Sigmoid colon (tissue), 7 donors: Measurements from ENCODE around the gene EBP. TPM values are rescaled to one million over a fixed set of nuclear protein-coding genes. Genes with fewer than 3 reads are reported as not detected.

Experiments used
- DNase-seq: peaks from one replicate; pipeline ENCODE4 v3.0.0-alpha.2; 2019
- H3K27ac ChIP-seq, 4 donors: fragments of 200-600 bp; sonication (generic); one replicate each; pipeline ENCODE4 v1.5.1; 2016 to 2019; ENCODE audit warnings: mild to moderate bottlenecking in 1 of 4
- H3K27me3 ChIP-seq, 3 donors: fragments of 200-600 bp; sonication (generic); one replicate each; pipeline ENCODE4 v1.5.1; 2019; ENCODE audit warnings: mild to moderate bottlenecking in 1 of 3
- H3K36me3 ChIP-seq, 4 donors: fragments of 200-600 bp; sonication (generic); one replicate each; pipeline ENCODE4 v1.5.1; 2016 to 2019
- H3K4me1 ChIP-seq, 4 donors: fragments of 200-600 bp; sonication (generic); one replicate each; pipeline ENCODE4 v1.5.1; 2017 to 2019
- H3K4me3 ChIP-seq, 4 donors: fragments of 200-600 bp; sonication (generic); one replicate each; pipeline ENCODE4 v1.5.1; 2017 to 2019; ENCODE audit warnings: mild to moderate bottlenecking in 2 of 4, moderate library complexity in 1 of 4
- H3K9me3 ChIP-seq, 4 donors: fragments of 200-600 bp in 3 of 4; sonication (generic) in 3 of 4; one replicate each; pipeline versions ENCODE4 v1.5.1 to v1.6.1; 2013 to 2019
- CTCF ChIP-seq, 4 experiments: fragments of 450-650 bp in 3 of 4; fragments of 200-600 bp in 1 of 4; IDR thresholded peaks; one replicate each; pipeline ENCODE4 v1.5.1; 2016 to 2019; ENCODE audit warnings: antibody characterized with exemption in 4 of 4, mild to moderate bottlenecking in 3 of 4, moderate library complexity in 2 of 4
- EP300 ChIP-seq, 4 donors: sonication (generic); formaldehyde crosslinking; IDR thresholded peaks; one replicate each; pipeline ENCODE4 v1.6.1; 2017; ENCODE audit warnings: antibody characterized with exemption in 4 of 4
- POLR2A ChIP-seq, 2 donors: fragments of 450-650 bp; IDR thresholded peaks; one replicate each; pipeline ENCODE4 v1.6.1; 2016; ENCODE audit warnings: antibody characterized with exemption in 2 of 2, mild to moderate bottlenecking in 2 of 2, moderate library complexity in 2 of 2
- POLR2AphosphoS5 ChIP-seq, 4 donors: sonication (generic); formaldehyde crosslinking; IDR thresholded peaks; one replicate each; pipeline ENCODE4 v1.6.1; 2017; ENCODE audit warnings: antibody characterized with exemption in 4 of 4
- WGBS, 2 donors: extraction: QIAGEN DNeasy Blood & Tissue Kit; methylation state at CpG; one replicate each; pipeline ENCODE4 v1.1.7; 2013; 5-methylcytosine and 5-hydroxymethylcytosine counted together
- intact Hi-C: fragments of 100-400 bp; cut with DNase I; formaldehyde crosslinking; loops from one replicate; pipeline ENCODE4 v1.15.1; 2023
- polyA plus RNA-seq, 3 donors: library from polyadenylated mRNA; stranded (reverse); fragments of 200-250 nt; gene quantifications; one replicate each; pipeline ENCODE4 v1.2.3, GENCODE V29; 2013
- total RNA-seq, 4 donors: library from RNA; depleted of rRNA; stranded (reverse); fragments of >200 nt; gene quantifications; one replicate each; pipeline ENCODE4 v1.1.0, GENCODE V29; 2016
- donor health status: healthy with polysubstance abuse.
- donor health status: Bipolar disorder and iron deficiency.
- donor health status: healthy.

Gene EBP
- total and polyA plus RNA-seq, 7 donors = 14.3 to 310 (median 25.3) TPM

DNA sequence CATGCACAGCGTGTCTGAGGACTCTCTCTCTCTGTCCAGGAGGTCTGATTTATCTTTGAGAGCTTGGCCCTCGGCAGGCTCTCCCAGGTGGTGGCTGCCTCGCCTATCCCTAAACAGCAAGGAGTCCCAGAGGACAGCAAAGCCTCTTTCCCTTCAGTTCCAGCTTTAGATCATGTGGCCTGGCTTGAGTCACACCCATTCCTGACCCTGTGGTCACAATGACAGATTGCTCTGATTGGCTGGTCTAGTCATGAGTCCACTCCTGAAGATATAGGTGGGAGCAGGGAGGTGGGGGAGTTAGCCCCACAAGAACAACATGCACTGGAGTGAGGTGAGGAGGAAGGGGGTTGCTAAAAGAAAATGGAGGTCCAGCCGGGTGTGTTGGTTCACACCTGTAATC, 24.9 kb upstream of the EBP start:
- WGBS, 2 donors = 85 to 89% methylated on average over 4 of the region's 4 CpGs
- Histone ChIP-seq H3K4me3 (no peak overlapping the region), H3K9me3 (no peaks in the 10 kb centered on the region), H3K4me1 (no peaks in the 10 kb centered on the region), H3K27me3 (no peaks in the 10 kb centered on the region), H3K27ac (no peak overlapping the region), H3K36me3 (no peaks in the 10 kb centered on the region)
- no peak for DNase-seq
- no peak for TF ChIP-seq EP300 (IDR thresholded peaks at IDR 0.05)
- TF ChIP-seq POLR2A (IDR thresholded peaks at IDR 0.05) = no peak
- intact Hi-C loops = no loop called here

GRCh38 chrX:48497871-48498270, 23.7 kb upstream of the EBP start:
- H3K4me3 ChIP-seq = no peak overlapping the region
- H3K9me3 ChIP-seq = no peaks in the 10 kb centered on the region
- H3K36me3 ChIP-seq = no peaks in the 10 kb centered on the region
- H3K4me1 ChIP-seq = no peaks in the 10 kb centered on the region
- no peak for DNase-seq
- intact Hi-C loops = no loop called here
- H3K27ac ChIP-seq = no peak overlapping the region
- TF ChIP-seq POLR2A (IDR thresholded peaks at IDR 0.05) (no peak), EP300 (IDR thresholded peaks at IDR 0.05) (no peak), CTCF (IDR thresholded peaks at IDR 0.05) (no peak), POLR2AphosphoS5 (IDR thresholded peaks at IDR 0.05) (no peak)
- no peaks in the 10 kb centered on the region for H3K27me3 ChIP-seq
- 81 to 85% methylated on average over 5 of the region's 5 CpGs for WGBS, 2 donors

DNA sequence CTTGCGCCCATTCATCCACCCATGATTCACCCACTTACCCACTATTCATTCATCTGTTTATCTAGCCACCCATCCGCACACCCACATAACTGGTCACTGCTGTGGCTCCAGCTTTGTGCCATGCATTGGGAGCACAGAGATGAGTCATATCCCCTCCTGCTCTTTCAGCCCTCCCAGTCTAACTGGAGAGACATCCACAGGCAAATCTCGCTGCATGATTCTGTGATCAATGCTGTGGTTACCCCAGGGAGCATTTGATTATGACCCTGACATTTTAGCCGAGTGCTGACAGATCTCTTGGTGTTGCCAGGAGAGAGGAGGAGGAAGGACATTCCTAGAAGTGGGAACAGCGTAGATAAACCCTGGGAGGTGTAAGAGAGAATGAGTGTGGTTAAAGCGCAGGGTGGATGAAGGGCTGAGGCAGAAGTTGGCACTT, 23.2 kb upstream of the EBP start:
- 73 to 87% methylated on average over 6 of the region's 6 CpGs for WGBS, 2 donors
- Histone ChIP-seq H3K4me1 (no peaks in the 10 kb centered on the region), H3K9me3 (no peaks in the 10 kb centered on the region), H3K27ac (no peak overlapping the region), H3K27me3 (no peaks in the 10 kb centered on the region), H3K4me3 (no peak overlapping the region), H3K36me3 (no peaks in the 10 kb centered on the region)
- intact Hi-C loops = no loop called here
- DNase-seq = no peak
- no peak for TF ChIP-seq POLR2A (IDR thresholded peaks at IDR 0.05)
- no peak for TF ChIP-seq POLR2AphosphoS5 (IDR thresholded peaks at IDR 0.05)
- no peak for TF ChIP-seq CTCF (IDR thresholded peaks at IDR 0.05)
- no peak for TF ChIP-seq EP300 (IDR thresholded peaks at IDR 0.05)

GRCh38 chrX:48504261-48504660, 17.3 kb upstream of the EBP start:
- Histone ChIP-seq H3K36me3 (no peaks in the 10 kb centered on the region), H3K9me3 (no peaks in the 10 kb centered on the region), H3K4me1 (peaks cover 0 to 5% (median under 1%) of the 10 kb centered on the region in 4 donors), H3K4me3 (no peak overlapping the region), H3K27me3 (no peaks in the 10 kb centered on the region), H3K27ac (no peak overlapping the region)
- no peak for TF ChIP-seq EP300 (IDR thresholded peaks at IDR 0.05)
- no peak for TF ChIP-seq CTCF (IDR thresholded peaks at IDR 0.05)
- no peak for TF ChIP-seq POLR2AphosphoS5 (IDR thresholded peaks at IDR 0.05)
- TF ChIP-seq POLR2A (IDR thresholded peaks at IDR 0.05) = no peak
- no peak for DNase-seq
- WGBS, 2 donors = 71 to 87% methylated on average over 7 of the region's 7 CpGs
- intact Hi-C loops = no loop called here

DNA sequence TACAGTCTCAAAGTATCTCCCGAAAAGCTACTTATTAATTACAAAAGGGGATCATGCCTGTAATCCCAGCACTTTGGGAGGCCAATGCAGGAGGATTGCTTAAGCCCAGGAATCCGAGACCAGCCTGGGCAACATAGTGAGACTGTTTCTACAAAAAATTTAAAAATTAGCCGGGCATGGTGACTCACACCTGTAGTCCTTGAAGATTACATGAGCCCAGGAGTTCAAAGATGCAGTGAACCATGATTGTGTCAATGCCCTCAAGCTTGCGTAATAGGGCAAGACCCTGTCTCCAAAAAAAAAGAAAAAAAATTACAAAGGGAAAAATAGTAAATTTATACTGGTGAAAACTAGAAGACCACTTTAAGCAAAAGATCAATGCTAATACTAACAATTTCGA, 16.1 kb upstream of the EBP start:
- no peak overlapping the region for H3K4me3 ChIP-seq
- H3K27me3 ChIP-seq = no peaks in the 10 kb centered on the region
- DNase-seq = no peak
- intact Hi-C loops = no loop called here
- H3K27ac ChIP-seq = no peak overlapping the region
- 86 to 89% methylated on average over 5 of the region's 5 CpGs for WGBS, 2 donors
- H3K4me1 ChIP-seq = peaks cover 0 to 14% (median 8%) of the 10 kb centered on the region in 4 donors
- no peaks in the 10 kb centered on the region for H3K36me3 ChIP-seq
- TF ChIP-seq EP300 (IDR thresholded peaks at IDR 0.05) = no peak
- no peak for TF ChIP-seq CTCF (IDR thresholded peaks at IDR 0.05)
- no peak for TF ChIP-seq POLR2AphosphoS5 (IDR thresholded peaks at IDR 0.05)
- no peak for TF ChIP-seq POLR2A (IDR thresholded peaks at IDR 0.05)
- no peaks in the 10 kb centered on the region for H3K9me3 ChIP-seq
